GM20000 (cell line): Measurements from ENCODE around the gene LFNG.

Source experiments
- DNase-seq: peaks from one replicate; pipeline ENCODE4 v3.0.0; 2012; ENCODE audit warnings: low spot score
- CTCF ChIP-seq: IDR thresholded peaks from 2 replicates; pipeline ENCODE4 v1.5.1; 2012; ENCODE audit warnings: mild to moderate bottlenecking, control low read depth; ENCODE audit errors: extremely low read depth, missing control alignments

Gene LFNG

GRCh38 chr7:2478399-2478785, 41.2 kb upstream of the LFNG start:
- DNase-seq: no peak

GRCh38 chr7:2478800-2479199, 40.8 kb upstream of the LFNG start:
- no peak for TF ChIP-seq CTCF

More at GRCh38 chr7:2478399-2478785, 41.2 kb upstream of the LFNG start:
- no peak for TF ChIP-seq CTCF

GRCh38 chr7:2479276-2480069, 40.1 kb upstream of the LFNG start:
- TF ChIP-seq CTCF: no peak

More at GRCh38 chr7:2478800-2479199, 40.8 kb upstream of the LFNG start:
- no peak for DNase-seq

GRCh38 chr7:2480070-2480408, 39.5 kb upstream of the LFNG start:
- DNase-seq: no peak
- TF ChIP-seq CTCF: no peak

More at GRCh38 chr7:2479276-2480069, 40.1 kb upstream of the LFNG start:
- DNase-seq: no peak

- no peak for DNase-seq
- TF ChIP-seq CTCF: no peak
These were observed 38.4 kb upstream of the LFNG start for GRCh38 chr7:2481195-2481594.

- no peak for TF ChIP-seq CTCF
- DNase-seq: no peak
These were observed 36.7 kb upstream of the LFNG start for GRCh38 chr7:2482725-2483451.

GRCh38 chr7:2483494-2483893, 36.1 kb upstream of the LFNG start:
- no peak for DNase-seq

More at GRCh38 chr7:2483494-2483893, 36.1 kb upstream of the LFNG start:
- no peak for TF ChIP-seq CTCF
